Activated effector memory CD4-positive, alpha-beta T cell treated with anti-CD3 and anti-CD28 coated beads, Interleukin-2, amount 50 U/mL, for 16 hours (primary cell): Measurements from ENCODE around the gene OBP2B.
"Not testable (repeated sequence)": the region's sequence is repeated elsewhere in the genome, so short reads cannot be mapped to it uniquely, and the experiment has no call there.

Source experiments
- DNase-seq: peaks from one replicate; pipeline ENCODE4 v3.0.0-alpha.2; 2020

OBP2B gene

GRCh38 chr9:133221177-133221809 lies 12.2 kb upstream of the OBP2B start:
- no peak for DNase-seq

GRCh38 chr9:133218049-133218975 lies 9.3 kb upstream of the OBP2B start:
- DNase-seq = not testable (repeated sequence)

GRCh38 chr9:133217333-133217988 lies 8.4 kb upstream of the OBP2B start:
- not testable (repeated sequence) for DNase-seq

- DNase-seq = not testable (repeated sequence)
These were observed 5.2 kb upstream of the OBP2B start for GRCh38 chr9:133214276-133214675.

GRCh38 chr9:133210609-133211008 lies 1.6 kb upstream of the OBP2B start:
- DNase-seq = no peak

- no peak for DNase-seq
These were observed 1.1 kb upstream of the OBP2B start for GRCh38 chr9:133210202-133210532.

GRCh38 chr9:133209327-133210201 lies 514 bp upstream of the OBP2B start:
- DNase-seq = not testable (repeated sequence)

- not testable (repeated sequence) for DNase-seq
These were observed 725 bp downstream of the OBP2B start for GRCh38 chr9:133208171-133208879.

- no peak for DNase-seq
These were observed 1.4 kb downstream of the OBP2B start for GRCh38 chr9:133207540-133208170.

- DNase-seq = no peak
These were observed 2.0 kb downstream of the OBP2B start for GRCh38 chr9:133207021-133207531.

GRCh38 chr9:133205996-133206931 lies 2.8 kb downstream of the OBP2B start:
- DNase-seq = no peak

GRCh38 chr9:133205481-133205887 lies 3.6 kb downstream of the OBP2B start:
- DNase-seq = not testable (repeated sequence)

GRCh38 chr9:133204993-133205336 lies 4.1 kb downstream of the OBP2B start:
- DNase-seq = no peak

- DNase-seq = no peak
These were observed 4.6 kb downstream of the OBP2B start for GRCh38 chr9:133204335-133204992.

GRCh38 chr9:133203506-133204075 lies 5.5 kb downstream of the OBP2B start:
- no peak for DNase-seq

- no peak for DNase-seq
These were observed 6.2 kb downstream of the OBP2B start for GRCh38 chr9:133202688-133203453.

GRCh38 chr9:133202145-133202513 lies 6.9 kb downstream of the OBP2B start:
- no peak for DNase-seq

- no peak for DNase-seq
These were observed 7.5 kb downstream of the OBP2B start for GRCh38 chr9:133201424-133202144.
